NCI-H524 treated with DMSO at 0.1 percent for 48 hours (cell line): ENCODE data around the gene SETDB1.

ENCODE experiments used
- DNase-seq: peaks from one replicate; lab custom pipeline; 2025; lab: John Stamatoyannopoulos, UW

Gene SETDB1

DNA sequence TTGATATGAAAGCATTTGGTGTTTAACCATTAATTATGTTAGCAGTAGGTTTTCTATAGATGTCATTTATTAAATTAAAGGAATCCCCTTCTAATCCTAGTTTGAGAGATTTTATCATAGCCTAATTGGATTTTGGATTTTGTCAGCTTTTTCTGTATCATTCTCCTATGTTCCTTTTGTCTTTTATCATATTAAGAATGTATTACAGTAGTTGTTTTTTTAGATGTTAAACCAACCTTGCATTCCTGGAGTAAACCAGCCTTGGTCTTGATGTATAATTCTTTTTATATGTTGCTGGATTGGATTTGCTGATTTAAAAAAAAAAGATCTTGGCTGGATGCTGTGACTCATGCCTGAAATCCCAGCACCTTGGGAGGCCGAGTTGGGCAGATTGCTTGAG, 5.6 kb downstream of the SETDB1 start:
- DNase-seq: no peak

DNA sequence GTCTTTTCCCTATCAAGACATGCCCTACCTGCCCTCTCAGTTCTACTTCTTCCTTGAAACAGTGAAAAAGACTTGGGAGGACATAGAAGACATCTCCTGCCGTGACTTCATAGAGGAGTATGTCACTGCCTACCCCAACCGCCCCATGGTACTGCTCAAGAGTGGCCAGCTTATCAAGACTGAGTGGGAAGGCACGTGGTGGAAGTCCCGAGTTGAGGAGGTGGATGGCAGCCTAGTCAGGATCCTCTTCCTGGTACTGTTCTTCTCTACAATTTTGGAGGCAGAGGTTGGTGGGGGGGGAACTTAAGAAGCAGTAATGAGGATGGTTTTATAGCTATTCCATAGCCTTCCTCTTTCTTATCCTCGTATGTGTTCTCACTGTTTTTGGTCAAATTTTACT, 18.7 kb downstream of the SETDB1 start:
- DNase-seq: no peak

DNA sequence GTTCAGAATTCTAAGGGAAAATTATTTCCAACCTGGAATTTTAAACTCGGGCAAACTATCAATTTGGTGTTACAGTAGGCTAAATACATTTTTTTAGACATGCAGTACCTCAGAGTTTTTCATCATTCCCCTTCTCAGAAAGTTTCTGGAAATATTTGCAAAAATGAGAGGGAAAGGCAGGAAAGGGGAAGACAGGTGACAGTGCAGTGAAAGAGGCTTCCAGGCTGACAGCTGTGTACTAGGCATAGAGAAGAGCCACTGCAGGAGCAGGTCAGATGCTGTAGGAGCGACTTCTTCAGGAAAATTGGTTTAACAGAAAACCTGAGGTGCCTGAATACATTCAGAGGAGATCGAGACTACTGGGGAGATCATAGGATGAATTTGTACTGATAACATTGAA, 28.5 kb downstream of the SETDB1 start:
- DNase-seq: no peak

DNA sequence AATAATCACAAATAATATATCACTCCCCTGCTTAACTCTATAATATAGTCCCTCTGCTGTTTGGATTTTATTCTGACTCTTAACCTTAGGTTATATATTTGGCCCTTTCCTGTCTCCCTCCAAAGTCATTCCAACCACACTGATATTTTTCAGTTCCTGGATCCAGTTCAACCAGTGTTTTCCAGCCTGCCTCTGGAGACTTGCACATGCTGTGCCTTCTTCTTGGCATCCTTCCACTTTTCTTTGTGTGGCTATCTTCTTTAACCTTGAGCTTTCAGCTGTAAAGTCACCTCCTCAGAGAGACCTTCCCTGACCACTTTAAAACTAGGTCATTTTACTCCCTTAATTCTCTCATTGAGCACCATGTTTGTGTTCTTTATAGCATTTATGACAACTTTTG, 29.1 kb downstream of the SETDB1 start:
- no peak for DNase-seq

DNA sequence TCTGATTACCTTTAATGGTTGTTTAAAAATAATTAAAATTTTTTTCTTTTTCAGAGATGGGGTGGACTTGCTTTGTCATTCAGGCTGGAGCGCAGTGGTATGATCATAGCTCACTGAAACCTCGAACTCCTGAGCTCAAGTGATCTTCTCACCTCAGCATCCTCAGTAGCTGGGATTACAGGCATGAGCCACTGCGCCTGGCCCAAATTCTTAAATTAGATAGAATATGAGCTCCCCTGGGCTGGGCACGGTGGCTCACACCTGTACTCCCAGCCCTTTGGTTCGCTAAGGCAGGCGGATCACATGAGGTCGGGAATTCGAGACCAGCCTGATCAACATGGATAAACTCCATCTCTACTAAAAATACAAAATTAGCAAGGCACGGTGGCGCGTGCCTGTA, 31.5 kb downstream of the SETDB1 start:
- no peak for DNase-seq

DNA sequence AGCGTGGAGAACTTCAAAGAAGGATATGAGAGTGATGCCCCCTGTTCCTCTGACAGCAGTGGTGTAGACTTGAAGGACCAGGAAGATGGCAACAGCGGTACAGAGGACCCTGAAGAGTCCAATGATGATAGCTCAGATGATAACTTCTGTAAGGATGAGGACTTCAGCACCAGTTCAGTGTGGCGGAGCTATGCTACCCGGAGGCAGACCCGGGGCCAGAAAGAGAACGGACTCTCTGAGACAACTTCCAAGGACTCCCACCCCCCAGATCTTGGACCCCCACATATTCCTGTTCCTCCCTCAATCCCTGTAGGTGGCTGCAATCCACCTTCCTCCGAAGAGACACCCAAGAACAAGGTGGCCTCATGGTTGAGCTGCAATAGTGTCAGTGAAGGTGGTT, 34.5 kb downstream of the SETDB1 start:
- no peak for DNase-seq

DNA sequence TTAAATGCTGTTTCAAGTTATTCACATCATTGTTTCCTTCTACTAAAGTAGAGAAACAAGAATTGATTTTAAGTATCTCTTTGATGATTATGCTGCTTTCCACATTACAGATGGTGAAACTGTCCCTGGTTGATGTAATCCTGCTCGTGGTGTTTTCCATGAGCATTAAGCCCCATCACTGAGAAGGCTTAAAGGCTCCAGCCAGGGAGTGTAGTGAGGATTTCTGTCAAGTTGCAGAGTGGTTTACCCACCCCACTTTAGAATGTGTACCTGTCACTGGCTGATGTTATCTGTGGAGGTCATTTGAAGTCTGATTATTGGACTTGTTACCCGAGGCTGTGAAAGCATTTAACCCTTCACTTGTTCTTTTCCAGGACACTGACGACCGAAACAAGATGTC, 35.6 kb downstream of the SETDB1 start:
- DNase-seq: no peak

DNA sequence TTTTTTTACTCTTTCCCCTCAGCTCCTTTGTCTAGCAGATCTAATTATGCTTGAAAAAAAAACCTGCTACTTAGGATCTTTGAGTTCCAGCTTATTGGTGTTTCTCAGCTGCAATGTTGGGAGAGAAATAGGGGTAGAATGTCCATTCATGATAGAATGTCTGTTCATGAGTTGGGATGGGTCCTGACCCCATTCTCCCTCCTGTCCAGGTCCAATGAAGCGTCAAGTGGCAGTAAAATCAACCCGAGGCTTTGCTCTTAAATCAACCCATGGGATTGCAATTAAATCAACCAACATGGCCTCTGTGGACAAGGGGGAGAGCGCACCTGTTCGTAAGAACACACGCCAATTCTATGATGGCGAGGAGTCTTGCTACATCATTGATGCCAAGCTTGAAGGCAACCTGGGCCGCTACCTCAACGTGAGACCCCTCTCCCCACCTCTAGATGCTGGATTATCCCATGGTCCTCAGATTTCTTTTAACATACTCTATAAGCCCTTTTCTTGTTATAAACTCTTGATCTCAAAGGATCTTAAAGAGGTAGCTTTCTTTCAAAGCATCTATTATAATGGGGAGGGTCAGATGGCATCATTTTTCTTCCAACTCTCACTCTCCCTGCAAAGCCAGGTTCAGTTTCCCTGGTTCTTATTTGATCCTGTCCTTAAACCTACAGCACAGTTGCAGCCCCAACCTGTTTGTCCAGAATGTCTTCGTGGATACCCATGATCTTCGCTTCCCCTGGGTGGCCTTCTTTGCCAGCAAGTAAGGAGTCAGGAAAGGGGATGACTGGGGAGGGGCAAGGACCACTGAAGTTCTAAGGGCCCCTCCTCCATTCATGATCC, 37.4 kb downstream of the SETDB1 start:
- DNase-seq: no peak

DNA sequence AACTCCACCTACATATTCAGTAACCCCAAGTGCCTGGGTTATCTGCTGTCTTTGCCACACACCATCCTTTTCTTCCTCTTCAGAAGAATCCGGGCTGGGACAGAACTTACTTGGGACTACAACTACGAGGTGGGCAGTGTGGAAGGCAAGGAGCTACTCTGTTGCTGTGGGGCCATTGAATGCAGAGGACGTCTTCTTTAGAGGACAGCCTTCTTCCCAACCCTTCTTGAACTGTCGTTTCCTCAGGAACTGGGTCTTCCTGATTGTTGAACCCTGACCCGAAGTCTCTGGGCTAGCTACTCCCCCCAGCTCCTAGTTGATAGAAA, 38.0 kb downstream of the SETDB1 start:
- no peak for DNase-seq

DNA sequence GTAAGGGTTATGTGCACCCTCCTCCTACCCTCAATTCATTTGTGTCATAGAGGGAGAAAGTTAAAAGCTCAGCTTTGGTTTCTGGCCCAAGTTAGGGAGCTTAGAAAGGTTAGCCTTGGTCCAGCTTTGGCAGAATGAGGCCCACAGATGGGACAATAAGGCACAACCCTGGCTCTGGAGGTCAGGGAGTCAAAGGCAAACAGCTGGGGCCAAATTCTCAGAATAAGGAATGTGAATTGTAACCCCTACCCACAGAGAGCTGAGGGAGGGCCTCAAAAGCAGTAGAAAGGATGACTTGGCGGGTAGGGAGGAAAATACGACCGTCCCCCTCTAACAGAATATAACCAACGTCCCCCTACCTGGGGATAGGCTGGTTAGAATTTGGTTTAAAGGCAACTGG, 39.4 kb downstream of the SETDB1 start:
- DNase-seq: no peak

DNA sequence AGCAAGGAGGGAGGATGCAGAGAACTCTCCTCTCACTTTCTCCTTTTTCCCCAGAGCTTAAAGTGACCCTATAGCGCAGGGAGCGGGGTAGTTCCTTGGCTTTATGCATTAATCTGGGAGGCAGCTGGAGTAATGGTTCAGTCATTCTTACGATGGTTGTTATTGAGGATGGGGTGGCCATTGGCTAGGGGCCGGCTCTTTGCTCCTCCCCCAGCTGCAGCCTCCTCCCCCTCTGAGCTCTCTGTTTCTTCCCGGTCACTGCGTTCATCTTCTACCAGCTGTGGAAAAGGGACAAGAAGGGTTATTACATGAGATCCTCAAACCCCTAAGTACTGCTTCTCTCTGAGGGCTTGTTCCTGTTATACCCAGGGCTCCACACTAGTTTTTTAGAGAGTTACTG, 39.8 kb downstream of the SETDB1 start:
- DNase-seq: no peak

DNA sequence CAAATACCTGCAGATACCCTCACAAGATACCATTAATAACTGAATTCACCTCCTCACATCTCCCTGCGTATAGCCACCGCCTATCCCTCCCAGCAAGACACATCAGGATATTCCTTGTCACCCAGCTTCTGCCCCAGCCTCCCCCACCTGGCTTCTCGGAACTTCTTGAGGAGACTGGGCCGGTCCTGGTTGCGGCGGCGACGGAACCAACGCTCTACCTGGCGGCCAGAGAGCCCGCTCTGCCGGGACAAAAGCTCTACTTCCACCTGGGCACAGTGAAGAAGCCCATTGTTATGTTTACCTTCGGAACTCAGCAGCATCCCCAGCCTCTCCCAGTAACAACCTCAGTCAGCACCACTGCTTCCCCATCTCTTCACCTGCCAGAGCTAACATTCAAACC, 41.8 kb downstream of the SETDB1 start:
- DNase-seq: no peak

DNA sequence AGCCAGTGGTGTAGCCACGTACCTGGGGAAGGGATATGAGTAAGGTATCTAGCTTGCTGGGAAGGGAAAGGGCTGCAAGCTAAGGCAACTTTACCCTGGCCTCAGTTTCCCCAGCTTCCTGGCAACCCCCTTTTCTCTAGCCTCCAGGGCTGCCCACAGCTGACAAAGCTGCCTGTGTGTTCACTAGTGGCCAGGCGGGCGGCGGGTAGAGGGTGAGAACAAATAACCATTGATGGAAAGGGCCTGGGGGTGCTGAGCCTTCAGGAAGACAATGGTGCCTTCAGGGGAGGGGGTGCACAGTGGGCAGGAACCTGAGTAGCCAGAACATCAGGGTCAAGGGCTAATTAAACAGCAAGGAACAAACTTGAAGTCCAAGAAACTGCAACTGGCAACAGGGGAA, 42.3 kb downstream of the SETDB1 start:
- no peak for DNase-seq

DNA sequence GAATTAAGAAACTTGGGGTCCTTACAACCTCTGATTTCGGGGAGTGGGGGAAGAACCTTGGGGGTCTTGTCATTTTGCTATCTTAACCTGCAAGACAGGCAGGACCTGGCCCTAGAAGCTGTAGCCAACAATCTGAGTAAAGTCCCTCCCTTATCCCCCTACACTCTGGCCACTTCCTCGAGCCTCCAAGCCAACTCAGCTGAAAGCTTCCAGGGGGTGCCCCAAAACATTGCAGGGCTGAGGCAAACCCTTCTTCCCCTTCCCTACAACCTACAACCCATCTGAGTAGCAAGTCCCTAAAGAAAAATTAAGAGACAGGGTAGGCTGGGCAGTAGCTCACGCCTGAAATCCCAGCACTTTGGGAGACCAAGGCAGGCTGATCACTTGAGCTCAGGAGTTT, 43.5 kb downstream of the SETDB1 start:
- DNase-seq: no peak

DNA sequence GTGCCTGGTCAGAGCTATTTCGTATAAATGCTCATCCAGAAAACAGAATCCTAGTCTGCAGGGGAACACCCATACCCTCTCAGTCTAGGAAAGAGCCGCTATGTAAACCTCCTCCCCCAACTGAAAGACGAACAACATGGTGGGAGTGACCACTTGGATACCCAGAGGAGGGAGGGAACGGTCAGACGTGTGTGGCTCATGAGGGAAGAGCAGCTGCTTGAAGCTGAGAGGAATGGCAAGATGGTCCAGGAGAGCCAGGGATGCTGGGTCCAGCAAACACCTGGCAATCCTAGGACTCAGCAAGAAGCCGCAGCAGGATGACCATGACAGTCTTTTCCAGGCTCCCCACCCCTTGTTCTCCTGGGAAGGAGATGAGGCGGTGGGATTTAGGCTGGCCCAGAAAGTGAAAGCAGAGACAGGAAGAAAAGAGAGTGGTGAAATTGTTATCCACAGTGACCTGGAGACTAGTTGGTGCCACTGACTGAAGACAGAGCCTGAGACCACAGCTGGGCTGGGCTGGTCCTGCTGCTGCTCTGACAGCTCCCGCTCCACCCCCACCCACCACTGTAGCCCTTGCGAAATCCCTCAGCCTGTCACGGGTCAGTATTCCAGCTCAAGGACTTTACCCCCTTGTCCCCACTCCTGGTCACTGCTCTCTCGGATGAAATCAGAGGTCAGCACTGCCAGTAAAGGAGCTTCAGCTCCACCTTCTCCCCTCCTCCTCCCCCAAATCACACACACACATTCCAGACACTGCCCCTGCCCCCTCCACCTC, 44.8 kb downstream of the SETDB1 start:
- no peak for DNase-seq

DNA sequence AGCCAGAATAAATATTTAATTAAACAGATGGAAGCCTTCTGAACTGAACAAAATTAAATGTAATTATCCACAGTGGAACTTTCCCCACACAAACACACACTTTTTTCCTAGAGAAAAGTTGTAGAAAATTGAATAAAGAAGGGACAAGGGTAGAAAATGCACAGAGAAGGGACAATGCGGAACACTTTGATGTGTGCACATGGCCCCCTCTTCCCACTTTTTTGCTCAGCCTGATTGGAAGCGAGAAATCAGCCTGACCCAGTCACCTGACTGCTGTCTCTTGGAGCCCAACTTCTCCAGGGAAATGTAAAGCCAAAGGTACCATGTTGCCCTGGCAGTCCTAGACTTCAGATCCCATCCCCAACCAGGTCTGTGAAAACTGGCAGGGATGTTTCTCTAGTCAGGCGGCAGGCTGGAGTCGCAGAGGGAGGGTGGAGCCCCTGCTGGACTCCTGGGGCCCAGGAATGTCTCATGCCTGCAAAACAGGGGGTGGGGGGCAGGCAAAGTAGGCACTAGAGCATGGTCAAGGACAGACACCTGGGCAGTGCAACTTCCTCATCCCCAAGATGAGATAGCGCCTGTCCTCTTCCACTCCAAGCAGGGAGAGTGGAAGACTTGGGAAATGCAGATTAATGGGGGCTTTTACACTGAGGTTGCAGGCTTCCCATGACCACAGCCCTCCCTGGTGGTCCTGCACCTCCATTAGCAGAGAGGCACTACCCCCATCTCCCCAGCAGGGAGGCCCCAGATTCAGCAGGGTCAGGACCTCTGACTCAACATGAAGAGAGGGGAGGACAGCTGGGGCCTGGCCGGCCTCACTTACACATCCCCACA, 45.6 kb downstream of the SETDB1 start:
- no peak for DNase-seq

DNA sequence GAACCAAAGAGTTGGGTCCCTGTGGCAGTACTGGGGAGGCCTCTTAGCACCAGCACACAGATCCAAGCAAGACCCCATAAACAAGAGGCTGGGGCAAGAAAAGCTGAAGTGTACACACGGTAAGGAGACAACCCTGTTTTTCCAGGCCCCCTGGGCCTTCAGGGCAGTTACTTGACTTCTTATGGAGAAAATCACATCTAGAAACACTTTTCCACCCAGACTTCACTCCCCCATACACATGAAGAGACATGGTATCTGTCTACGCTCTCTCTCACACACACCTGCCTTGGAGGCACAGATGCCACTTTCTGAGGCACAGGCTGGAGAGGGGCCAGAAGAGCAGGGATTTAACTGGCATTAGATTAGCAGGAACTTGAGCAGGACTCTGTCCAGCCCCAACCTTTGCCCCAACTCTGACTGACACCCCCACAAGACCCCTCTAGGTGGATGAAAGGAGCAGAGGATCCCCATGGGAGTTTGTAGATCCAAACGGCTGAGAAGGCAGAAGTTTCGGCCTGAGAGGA, 46.3 kb downstream of the SETDB1 start:
- no peak for DNase-seq

DNA sequence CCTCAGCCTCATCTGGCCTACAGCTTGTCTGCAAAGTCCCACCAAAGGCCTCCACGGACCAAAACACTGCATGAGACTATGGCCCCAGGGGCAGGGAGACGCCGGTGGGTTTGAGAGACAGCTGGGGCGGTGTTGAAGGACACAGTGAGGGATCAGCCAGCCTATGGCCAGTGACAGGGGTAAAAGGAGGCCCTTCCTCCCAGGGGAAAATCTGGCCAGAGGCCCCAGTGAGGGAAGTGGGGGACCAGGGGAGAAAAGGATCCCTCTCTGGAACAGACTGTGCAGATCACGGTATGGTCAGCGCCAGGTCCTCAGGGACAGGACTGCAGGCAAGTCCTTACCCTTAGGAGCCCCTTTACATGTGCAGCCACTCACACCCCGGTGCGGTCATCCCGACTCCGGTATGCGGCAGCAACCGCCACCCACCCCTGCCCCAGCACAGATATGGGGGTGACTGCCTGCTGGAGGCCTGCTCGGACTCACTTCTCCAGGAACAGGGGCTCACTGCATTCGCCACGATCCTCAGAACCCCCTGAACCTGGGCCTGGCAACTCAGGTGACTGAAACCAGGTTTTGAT, 47.2 kb downstream of the SETDB1 start:
- DNase-seq: no peak

DNA sequence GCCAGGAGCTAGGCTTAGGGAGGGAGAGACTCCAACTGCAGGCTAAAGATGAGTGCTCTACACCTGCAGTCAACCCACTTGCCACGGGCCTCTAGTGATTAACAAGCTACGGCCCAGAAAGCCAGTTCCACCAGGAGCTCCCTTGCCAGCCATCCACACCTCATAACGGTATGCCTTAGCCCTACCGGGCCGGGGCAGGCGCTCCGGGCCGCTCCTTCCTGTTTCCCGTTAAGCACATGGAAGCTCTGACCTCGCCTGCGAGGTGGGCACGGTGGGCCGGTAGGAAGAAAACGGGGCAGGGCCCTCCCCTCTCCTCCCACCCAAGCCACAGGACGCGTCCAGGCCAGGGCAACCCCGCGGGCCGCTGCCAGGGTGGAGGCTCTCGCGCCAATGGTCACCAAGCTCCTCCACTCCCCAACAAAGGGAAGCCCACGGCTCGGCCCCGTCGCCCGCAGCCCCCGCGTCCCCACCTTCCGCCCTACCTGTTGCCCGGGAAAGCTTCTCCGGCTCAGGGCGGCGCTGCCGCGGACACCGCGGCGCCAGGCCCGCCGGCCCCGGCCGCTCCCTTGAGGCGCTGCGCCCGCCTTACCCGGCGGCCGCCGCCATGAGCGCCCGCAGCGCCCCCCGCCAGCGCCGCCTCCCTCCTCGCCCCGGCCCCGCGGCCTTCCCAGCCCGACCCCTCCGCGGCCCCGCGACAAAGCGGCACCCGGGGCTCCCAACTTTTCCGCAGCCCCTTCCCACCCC, 47.8 kb downstream of the SETDB1 start:
- no peak for DNase-seq

DNA sequence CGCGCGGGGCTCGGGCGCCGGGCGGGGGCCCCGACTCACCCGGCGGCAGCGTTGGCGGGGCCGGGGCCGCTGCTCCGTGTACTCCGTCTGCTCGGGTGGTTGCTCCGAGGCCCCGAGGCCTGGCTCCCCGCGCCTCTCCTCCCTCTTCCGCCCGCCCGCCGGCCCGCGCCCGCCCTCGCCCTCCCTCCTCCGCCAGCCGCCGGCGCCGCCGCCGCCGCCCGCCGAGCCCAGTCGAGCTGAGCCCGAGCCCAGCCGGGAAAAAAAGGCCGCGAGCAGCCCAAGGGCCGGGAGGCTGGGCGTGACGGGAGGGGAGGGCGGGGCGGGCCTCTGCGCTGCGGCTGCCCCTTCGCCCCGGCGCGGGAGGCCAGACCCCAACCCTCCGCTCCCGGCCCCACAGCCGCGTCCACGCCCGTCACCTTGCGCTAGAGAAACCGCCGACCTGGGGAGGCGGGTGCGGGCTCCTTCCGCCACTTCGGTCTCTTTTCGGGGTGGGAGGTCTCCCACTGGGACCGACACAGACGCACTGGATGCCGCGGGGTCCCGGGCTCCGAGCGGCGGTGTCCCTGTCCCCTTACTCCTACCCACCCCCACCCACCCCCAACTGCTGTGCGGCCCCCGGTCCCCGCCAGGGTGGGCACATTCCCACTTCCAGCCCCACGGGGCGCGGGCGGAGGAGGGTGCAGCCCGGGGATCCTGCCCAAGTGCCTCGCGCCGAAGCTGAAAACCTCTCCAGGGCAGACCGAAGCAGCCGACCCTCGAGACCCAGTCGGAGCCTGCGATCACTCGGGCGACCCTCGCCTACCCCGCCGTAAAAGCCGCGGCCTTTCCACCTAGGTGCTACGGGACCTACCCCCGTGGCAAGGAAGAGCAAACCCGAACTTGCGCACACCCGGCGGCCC, 48.7 kb downstream of the SETDB1 start, which contains the start of gene CERS2:
Gene CERS2, minus strand, starts transcription at position 256 of the 899 bp plus-strand sequence. CDS start 5,745 bp downstream, outside the sequence.
- DNase-seq: no peak
